Measurements from ENCODE around the gene ZNF652.
"Not testable (repeated sequence)": the region's sequence is repeated elsewhere in the genome, so short reads cannot be mapped to it uniquely, and the experiment has no call there.

ZNF652 gene

DNA sequence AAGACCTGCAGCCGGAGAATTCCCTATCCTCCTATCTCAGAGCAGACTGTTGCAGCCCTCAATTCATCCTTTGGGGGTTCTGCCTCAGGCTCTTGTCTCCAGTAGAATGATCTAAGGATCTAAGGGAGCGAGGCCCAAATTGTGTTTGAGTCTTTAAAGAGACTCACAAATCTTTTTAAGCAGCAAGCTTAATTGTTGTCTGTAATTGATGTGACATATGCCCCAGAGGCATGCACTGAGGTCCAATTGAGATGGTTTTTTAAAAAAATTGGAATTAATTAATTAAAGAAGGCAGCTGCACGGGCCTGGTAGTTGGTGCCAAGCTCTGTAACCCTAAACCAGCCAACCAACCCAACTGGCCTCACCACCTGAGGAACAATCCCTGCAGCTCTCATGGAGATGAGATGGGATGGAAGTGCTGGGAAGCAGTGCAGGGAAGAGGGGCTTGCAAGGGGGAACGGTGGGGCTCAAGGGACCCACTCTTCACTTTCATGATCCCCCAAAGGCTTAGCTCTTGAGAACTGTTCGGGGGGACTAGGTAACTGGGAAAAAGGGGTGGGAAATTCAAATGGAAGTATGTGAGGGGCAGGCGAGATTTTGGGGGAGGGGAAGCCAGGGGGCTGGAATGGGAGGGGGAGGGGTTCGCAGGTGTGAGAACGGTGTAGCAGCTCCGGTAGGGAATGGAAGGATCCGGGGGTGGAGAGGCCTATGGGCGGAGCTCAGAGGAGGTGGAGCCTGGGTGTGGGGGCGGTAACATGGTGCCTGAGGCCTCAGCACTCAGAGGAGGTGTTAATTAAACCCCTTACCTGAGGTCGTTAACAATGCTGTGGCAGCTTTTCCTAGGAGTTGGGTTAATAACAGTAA is 9.2 kb upstream of the ZNF652 start:
- no peak overlapping the region for H3K4me3 Mint-ChIP-seq
- H3K27ac Mint-ChIP-seq = no peak overlapping the region
- ATAC-seq (no peak), DNase-seq (no peak)
- peaks cover 11% of the 10 kb centered on the region for H3K4me1 Mint-ChIP-seq
- no peaks in the 10 kb centered on the region for H3K9me3 Mint-ChIP-seq
- H3K27me3 Mint-ChIP-seq = no peaks in the 10 kb centered on the region

DNA sequence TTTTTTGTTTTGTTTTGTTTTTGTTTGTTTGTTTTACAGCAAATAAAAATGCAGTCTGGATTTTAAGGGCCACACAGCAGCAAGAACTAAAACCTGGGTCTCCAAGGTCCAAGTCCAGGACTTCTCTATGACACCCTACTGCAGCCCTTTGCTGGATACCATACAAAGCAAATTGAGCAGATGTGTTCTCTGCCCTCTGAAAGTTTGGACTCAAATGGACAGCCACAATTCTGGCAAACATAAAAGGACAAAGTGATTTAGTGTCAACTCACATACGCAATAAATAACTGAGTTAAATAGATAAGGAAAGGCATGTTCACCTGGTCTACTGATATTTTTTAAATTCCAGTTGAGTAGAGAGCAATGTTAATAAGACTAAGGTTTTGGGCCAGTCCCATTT is 7.7 kb upstream of the ZNF652 start:
- Mint-ChIP-seq H3K9me3 (no peaks in the 10 kb centered on the region), H3K27ac (no peak overlapping the region), H3K4me1 (peaks cover 19% of the 10 kb centered on the region)

DNA sequence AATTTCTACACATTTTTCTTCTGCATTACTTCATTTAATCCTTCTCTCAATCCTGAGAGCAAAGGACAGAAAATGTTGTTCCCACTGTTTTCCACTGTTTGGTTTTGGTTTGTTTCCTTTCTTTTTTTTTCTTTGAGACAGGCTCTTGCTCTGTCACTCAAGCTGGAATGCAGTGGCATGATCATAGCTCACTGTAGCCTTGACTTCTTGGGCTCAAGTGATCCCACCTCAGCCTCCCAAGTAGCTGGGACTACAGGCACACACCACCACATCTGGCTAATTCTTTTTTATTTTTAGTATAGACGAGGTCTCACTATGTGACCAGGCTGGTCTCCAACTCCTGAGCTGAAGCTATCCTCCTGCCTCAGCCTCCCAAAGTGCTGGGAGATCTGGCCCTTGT is 7.0 kb upstream of the ZNF652 start:
- Mint-ChIP-seq H3K27me3 (no peaks in the 10 kb centered on the region), H3K4me3 (no peak overlapping the region), H3K27ac (no peak overlapping the region), H3K4me1 (peaks cover 19% of the 10 kb centered on the region), H3K9me3 (no peaks in the 10 kb centered on the region)
- ATAC-seq (no peak), DNase-seq (no peak)

More for the DNA sequence above, 7.7 kb upstream of the ZNF652 start:
- DNase-seq (no peak), ATAC-seq (no peak)
- Mint-ChIP-seq H3K27me3 (no peaks in the 10 kb centered on the region), H3K4me3 (no peak overlapping the region)

DNA sequence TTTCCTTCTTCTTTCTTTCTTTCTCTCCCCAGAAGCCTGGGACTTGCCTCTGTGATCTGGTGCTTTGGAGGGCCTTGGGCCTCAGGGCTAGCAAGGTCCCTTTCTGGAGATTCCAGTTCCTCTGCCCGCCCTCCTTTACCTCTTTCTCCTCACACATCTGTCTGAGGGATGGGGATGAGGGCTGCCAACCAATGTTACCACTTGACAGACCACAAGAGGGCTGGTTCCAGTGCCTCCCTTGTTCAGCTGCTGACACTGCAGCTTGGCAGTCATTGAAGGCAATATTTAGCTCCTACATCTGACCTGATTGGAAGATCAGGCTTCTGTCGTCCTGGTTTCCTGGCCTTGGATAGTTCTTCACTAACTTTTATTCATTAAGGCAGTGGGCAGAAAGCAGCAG is 3.6 kb upstream of the ZNF652 start:
- Mint-ChIP-seq H3K4me1 (peaks cover 23% of the 10 kb centered on the region), H3K4me3 (no peak overlapping the region), H3K9me3 (no peaks in the 10 kb centered on the region), H3K27ac (peak overlapping the region in 1 of 2 donors; percentile 84), H3K27me3 (no peaks in the 10 kb centered on the region)
- DNase-seq (peak; percentile 27 to 37), ATAC-seq (no peak)

DNA sequence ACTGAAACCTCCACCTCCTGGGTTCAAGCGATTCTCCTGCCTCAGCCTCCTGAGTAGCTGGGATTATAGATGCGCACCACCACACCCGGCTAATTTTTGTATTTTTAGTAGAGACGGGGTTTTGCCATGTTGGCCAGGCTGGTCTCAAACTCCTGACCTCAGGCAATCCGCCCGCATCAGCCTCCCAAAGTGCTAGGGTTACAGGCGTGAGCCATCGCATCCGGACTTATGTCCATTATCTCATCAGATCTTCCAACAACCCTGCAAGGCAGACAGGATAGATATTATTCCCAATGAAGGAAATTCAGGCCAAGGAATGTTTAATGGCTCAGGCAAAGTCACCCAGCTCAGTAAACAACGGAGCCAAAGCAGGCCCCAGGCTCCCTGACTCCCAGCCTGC is 3.1 kb upstream of the ZNF652 start:
- H3K4me1 Mint-ChIP-seq = peaks cover 29% of the 10 kb centered on the region
- not testable (repeated sequence) for H3K4me3 Mint-ChIP-seq, ATAC-seq, H3K27ac Mint-ChIP-seq, H3K27me3 Mint-ChIP-seq, H3K9me3 Mint-ChIP-seq, DNase-seq

DNA sequence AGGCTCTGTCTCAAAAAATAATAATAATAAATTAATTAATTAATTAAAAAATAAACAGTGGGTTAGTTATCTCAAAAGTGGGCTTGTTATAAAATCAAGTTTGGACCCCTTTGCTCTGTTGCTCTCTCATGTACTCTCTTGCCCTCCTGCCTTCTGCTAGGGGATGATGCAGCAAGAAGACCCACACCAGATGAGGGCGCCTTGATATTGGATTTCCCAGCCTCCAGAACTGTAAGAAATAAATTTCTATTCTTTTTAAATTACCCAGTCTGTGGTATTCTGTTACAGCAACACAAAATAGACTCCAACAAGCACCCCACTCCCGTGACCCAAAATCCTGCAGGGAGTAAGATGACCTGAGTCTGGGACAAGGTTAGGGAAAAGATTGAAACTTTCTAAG is 2.1 kb upstream of the ZNF652 start:
- Mint-ChIP-seq H3K27me3 (no peaks in the 10 kb centered on the region), H3K9me3 (no peaks in the 10 kb centered on the region), H3K4me3 (no peak overlapping the region), H3K27ac (no peak overlapping the region), H3K4me1 (peaks cover 39% of the 10 kb centered on the region)
- ATAC-seq (no peak), DNase-seq (no peak)

DNA sequence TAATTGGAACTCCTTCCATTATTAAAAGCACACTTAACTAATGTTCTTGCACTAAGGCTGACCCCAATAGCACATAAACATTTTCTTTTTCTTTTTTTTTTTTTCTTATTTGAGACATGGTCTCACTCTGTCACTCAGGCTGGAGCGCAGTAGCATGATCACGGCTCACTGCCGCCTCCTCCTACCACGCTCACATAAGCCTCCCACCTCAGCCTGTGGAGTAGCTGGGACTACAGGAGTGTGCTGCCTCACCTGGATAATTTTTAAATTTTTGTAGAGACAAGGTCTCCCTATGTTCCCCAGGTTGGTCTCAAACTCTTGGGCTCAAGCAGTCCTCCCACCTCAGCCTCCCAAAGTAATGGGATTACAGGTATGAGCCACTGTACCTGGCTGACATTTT is 1.2 kb upstream of the ZNF652 start:
- H3K27ac Mint-ChIP-seq = no peak overlapping the region
- no peaks in the 10 kb centered on the region for H3K27me3 Mint-ChIP-seq
- no peaks in the 10 kb centered on the region for H3K9me3 Mint-ChIP-seq
- no peak for ATAC-seq
- DNase-seq = no peak
- H3K4me1 Mint-ChIP-seq = peaks cover 47% of the 10 kb centered on the region
- H3K4me3 Mint-ChIP-seq = no peak overlapping the region

DNA sequence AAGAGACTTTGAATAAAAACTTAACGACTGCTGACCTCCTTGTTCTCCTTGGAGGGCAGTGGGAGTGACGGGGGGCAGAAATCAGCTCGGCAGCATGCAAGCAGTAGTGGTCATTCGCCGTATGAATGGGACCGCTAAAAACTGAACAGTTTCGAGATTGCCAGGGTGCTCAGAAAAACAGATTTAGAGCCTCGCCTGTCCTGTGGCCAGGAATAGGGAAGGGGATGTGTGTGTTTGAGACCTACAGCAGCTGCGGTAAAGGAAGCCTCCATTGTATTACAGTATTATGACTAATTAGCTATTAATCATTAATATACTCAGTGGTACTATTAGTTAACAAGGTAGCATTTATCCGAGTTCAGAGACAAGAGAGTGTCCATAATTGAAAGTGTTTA is 670 bp upstream of the ZNF652 start:
- ATAC-seq (no peak), DNase-seq (no peak)
- Mint-ChIP-seq H3K27ac (peak overlapping the region in 1 of 2 donors; percentile 56), H3K27me3 (no peaks in the 10 kb centered on the region), H3K4me3 (peak overlapping the region; percentile 71 to 92), H3K4me1 (peaks cover 48% of the 10 kb centered on the region), H3K9me3 (no peaks in the 10 kb centered on the region)

DNA sequence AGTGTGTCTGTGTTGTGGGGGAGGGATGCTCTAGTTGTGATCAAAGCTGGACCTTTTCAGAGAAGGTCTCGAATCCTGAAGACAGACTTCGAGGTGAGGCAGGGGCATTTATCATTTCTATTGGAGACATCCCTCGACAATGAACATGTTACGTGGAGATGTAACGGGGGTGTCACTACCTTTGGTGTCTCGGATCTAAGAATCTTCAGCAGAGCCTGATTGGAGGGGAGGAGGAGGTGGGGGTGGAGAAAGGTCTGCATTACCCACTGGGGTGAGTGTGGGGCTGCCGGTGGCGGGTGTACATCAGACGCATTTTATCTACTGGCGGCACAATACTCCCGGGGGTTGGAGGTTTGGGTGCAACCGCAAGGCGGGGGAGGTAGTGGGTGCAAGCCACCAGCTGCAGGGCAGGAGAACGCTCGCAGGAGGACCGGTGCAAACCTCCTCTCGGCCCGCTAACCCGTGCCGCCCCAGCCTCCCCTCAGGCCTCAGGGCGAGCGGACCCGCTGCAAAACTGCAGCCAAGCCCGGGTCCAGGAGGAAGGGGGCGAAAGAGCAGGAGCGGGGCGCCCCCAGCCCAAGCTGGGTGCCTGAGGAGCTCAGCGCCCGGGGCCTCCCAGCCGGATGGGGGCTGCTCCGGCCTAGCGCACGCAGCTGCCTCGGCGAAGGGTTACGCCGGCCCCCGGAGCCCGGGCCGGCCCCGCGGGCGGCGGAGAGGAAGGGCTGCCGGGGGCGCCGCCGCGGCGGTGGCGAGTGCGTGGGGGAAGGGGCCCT is 735 bp downstream of the ZNF652 start:
- H3K4me1 Mint-ChIP-seq = peaks cover 53% of the 10 kb centered on the region

DNA sequence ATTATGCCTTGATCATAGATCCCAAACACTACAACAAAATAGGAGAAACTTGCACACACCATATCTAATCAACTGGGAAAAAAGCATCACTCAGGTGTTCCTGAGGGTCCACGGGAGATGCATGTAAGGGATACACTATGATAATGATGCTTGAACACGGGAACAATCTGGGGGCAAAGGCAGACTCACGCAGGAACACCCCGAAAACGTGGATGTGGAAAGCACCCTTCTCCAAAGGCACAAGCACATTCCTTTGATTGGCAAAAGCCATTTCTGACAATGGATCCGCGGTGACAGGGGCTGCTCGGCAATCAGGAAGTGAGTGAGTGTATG is 1.3 kb downstream of the ZNF652 start:
- ATAC-seq = no peak
- peak overlapping the region; percentile 79 to 91 for H3K4me3 Mint-ChIP-seq
- H3K27ac Mint-ChIP-seq = peak overlapping the region; percentile 82 to 95
- peaks cover 54% of the 10 kb centered on the region for H3K4me1 Mint-ChIP-seq
- DNase-seq = no peak
- no peaks in the 10 kb centered on the region for H3K27me3 Mint-ChIP-seq
- no peaks in the 10 kb centered on the region for H3K9me3 Mint-ChIP-seq

More for the DNA sequence above, 735 bp downstream of the ZNF652 start:
- ATAC-seq (peak; percentile 72), DNase-seq (peak; percentile 63 to 71)
- Mint-ChIP-seq H3K9me3 (no peaks in the 10 kb centered on the region), H3K4me3 (peak overlapping the region; percentile 79 to 91), H3K27me3 (no peaks in the 10 kb centered on the region), H3K27ac (peak overlapping the region; percentile 82 to 95)

DNA sequence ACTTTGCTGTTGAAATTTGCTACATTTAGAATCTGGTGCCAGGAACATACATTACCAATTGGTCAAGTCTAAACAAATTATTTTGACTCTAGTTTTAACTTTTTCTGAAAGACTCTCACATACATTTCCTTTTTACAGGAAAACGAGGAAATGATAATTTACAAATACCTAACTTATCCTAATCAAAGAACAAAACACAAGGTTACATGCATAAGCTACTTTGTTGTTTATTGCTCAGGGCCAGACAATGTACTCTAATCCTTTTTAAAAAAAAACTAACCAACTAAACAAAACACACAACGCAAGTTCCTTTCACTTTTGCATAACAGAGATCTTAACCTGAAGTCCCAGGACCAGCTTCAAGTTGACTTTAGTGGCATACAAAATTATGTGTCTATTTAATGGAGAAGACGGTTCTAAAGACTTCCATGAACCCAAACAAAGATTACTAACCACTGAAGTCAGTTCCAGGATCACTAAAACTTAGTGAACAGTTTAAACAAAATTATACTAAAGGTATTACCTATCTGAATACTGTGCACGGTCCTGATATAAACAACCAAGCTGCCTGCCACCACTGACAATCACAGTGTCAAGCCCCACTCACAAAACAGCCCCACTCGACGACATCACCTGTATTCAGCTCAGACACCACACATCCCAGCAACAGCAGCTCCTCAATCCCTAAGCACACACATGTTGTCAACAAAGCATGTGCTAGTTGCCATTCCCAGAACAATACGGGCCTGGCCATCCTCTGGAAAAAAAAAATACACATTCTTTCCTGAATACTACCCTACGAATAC is 1.9 kb downstream of the ZNF652 start:
- no peaks in the 10 kb centered on the region for H3K9me3 Mint-ChIP-seq
- DNase-seq = no peak
- no peaks in the 10 kb centered on the region for H3K27me3 Mint-ChIP-seq
- peak overlapping the region; percentile 79 to 91 for H3K4me3 Mint-ChIP-seq
- peaks cover 48% of the 10 kb centered on the region for H3K4me1 Mint-ChIP-seq
- peak overlapping the region; percentile 37 to 82 for H3K27ac Mint-ChIP-seq
- no peak for ATAC-seq

DNA sequence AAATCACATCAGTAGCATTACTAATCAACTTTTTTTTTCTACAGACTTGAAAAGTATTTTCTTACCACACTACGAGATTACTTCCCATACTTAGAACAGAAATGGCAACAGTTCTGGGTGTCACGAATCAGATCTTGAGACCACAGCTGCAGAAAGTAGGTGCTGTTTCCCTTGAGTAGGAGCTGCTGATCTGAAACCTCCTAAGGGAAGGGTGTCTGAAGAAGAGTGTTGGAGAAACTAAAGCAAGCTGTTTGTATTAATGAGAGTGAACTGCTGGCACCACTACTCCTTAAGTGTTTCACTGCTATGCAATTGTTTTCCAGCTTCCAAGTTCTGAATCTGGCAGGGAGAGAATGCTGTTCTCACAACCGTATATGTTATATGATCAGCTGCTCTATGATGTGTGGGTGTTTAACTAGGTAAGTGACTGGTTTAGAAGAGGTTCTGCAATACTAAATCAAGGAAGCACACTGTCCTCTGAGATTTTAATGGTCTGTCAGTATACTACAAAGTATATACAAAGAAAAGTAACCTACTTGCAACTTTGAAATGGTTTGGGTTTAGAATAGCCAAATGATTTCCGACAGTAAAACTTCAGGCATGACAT is 3.3 kb downstream of the ZNF652 start:
- H3K9me3 Mint-ChIP-seq = no peaks in the 10 kb centered on the region
- H3K27me3 Mint-ChIP-seq = no peaks in the 10 kb centered on the region
- no peak for DNase-seq
- H3K4me3 Mint-ChIP-seq = peak overlapping the region; percentile 79 to 91
- H3K27ac Mint-ChIP-seq = no peak overlapping the region
- ATAC-seq = no peak
- H3K4me1 Mint-ChIP-seq = peaks cover 48% of the 10 kb centered on the region

DNA sequence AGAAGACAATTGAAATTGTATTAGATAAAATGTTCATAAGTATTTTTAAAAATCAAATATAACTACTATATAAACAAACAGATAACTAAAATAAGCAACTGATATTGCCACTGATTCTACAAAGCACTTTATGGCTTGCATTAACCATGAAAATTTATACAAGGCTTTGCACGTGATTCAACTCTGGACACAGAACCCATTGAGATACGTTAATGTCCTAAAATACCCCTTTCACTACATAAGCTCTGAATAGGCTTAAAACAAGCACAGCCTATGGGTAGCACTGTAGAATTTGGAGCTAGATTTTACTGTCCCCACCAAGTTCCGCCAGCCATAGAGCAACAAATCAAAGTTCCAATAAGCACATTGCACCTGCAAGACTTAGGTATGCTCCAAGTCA is 4.5 kb downstream of the ZNF652 start:
- H3K4me3 Mint-ChIP-seq = peak overlapping the region in 1 of 2 donors; percentile 91
- no peak for DNase-seq
- H3K27ac Mint-ChIP-seq = no peak overlapping the region
- no peaks in the 10 kb centered on the region for H3K9me3 Mint-ChIP-seq
- H3K27me3 Mint-ChIP-seq = no peaks in the 10 kb centered on the region
- ATAC-seq = no peak
- peaks cover 58% of the 10 kb centered on the region for H3K4me1 Mint-ChIP-seq

DNA sequence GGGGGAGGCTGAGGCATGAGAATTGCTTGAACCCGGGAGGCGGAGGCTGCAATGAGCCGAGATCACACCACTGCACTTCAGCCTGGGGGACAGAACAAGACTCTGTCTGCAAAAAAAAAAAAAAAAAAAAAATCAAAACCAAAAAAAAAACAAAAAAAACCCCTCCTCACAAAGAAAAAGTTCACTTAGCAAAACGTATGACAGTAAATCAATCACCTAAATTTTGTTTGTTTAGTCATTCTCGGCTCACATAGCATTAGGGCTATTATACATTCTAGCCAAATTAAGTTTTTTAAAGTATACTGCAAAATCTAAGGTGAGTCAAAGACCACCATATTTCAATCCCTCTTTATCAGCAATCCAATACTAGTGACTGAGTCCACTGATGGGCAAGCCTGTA is 5.7 kb downstream of the ZNF652 start:
- no peak for ATAC-seq
- Mint-ChIP-seq H3K9me3 (no peaks in the 10 kb centered on the region), H3K27me3 (no peaks in the 10 kb centered on the region), H3K27ac (no peak overlapping the region), H3K4me1 (peaks cover 60% of the 10 kb centered on the region), H3K4me3 (no peak overlapping the region)
- no peak for DNase-seq

DNA sequence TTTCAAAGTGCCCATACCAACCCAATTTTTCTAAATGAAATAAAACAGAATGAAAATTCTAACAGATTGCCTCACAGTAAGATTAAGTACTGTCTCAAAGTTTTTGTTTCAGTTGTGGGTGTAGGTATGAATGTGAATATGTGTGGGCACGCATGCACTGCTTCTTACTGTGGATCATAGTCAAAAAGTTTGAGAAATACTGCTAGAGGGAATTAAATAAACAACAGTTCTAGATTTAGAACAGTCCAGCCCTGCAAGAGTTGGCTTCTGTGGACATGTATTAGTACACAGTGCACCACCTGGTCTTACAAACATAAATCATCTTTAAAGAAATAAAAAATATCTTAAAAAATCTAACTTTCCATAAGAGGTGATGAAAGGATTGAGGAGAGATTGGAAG is 8.4 kb downstream of the ZNF652 start:
- Mint-ChIP-seq H3K9me3 (no peaks in the 10 kb centered on the region), H3K27me3 (no peaks in the 10 kb centered on the region), H3K4me3 (peak overlapping the region in 1 of 2 donors; percentile 19), H3K4me1 (peaks cover 46% of the 10 kb centered on the region), H3K27ac (no peak overlapping the region)
- DNase-seq = no peak
- peak; percentile 70 for ATAC-seq

All from stimulated activated naive CD8-positive, alpha-beta T cell treated with anti-CD3 and anti-CD28 coated beads, Interleukin-15, amount 100 ng/mL, for 72 hours (primary cell).